T-helper 2 cell treated with Interferon-gamma antibody and Interleukin-4, amounts not matched to agents 5 μg/mL and 100 μg/mL, for 36 hours (primary cell): ENCODE measurements around the gene INSYN1.
"Not testable (repeated sequence)": the region's sequence is repeated elsewhere in the genome, so short reads cannot be mapped to it uniquely, and the experiment has no call there.

ENCODE experiments used
- DNase-seq: peaks from one replicate; pipeline ENCODE4 v3.0.0; 2021; ENCODE audit warnings: low spot score
- H3K27ac Mint-ChIP-seq: one replicate; pipeline ENCODE4 v1.8.0; 2021; ENCODE audit warnings: mild to moderate bottlenecking, mixed read lengths
- H3K27me3 Mint-ChIP-seq: one replicate; pipeline ENCODE4 v1.8.0; 2021; ENCODE audit warnings: low read depth, mixed read lengths
- H3K36me3 Mint-ChIP-seq: one replicate; pipeline ENCODE4 v1.8.0; 2021; ENCODE audit warnings: low read depth, mixed read lengths
- H3K4me1 Mint-ChIP-seq: one replicate; pipeline ENCODE4 v1.8.0; 2021; ENCODE audit warnings: low read depth, mixed read lengths
- H3K4me3 Mint-ChIP-seq: one replicate; pipeline ENCODE4 v1.8.0; 2022; ENCODE audit warnings: mild to moderate bottlenecking, moderate library complexity, mixed read lengths
- H3K9me3 Mint-ChIP-seq: one replicate; pipeline ENCODE4 v1.8.0; 2021; ENCODE audit warnings: mixed read lengths

The INSYN1 gene

GRCh38 chr15:73749533-73749932 lies 3.6 kb downstream of the INSYN1 start:
- Mint-ChIP-seq H3K9me3 (no peaks in the 10 kb centered on the region), H3K36me3 (no peaks in the 10 kb centered on the region), H3K4me3 (no peak overlapping the region), H3K4me1 (no peaks in the 10 kb centered on the region), H3K27me3 (peaks cover 34% of the 10 kb centered on the region), H3K27ac (no peak overlapping the region)
- DNase-seq = no peak

- H3K4me1 Mint-ChIP-seq = no peaks in the 10 kb centered on the region
- H3K27ac Mint-ChIP-seq = no peak overlapping the region
- H3K9me3 Mint-ChIP-seq = no peaks in the 10 kb centered on the region
- no peaks in the 10 kb centered on the region for H3K36me3 Mint-ChIP-seq
- no peak for DNase-seq
- peaks cover 26% of the 10 kb centered on the region for H3K27me3 Mint-ChIP-seq
- no peak overlapping the region for H3K4me3 Mint-ChIP-seq
Measured at GRCh38 chr15:73748730-73749129, 4.4 kb downstream of the INSYN1 start.

- peaks cover 23% of the 10 kb centered on the region for H3K27me3 Mint-ChIP-seq
- H3K4me1 Mint-ChIP-seq = no peaks in the 10 kb centered on the region
Measured at GRCh38 chr15:73747847-73748590, 5.1 kb downstream of the INSYN1 start.

GRCh38 chr15:73746883-73747282 lies 6.3 kb downstream of the INSYN1 start:
- Mint-ChIP-seq H3K36me3 (no peaks in the 10 kb centered on the region), H3K27ac (no peak overlapping the region), H3K27me3 (peaks cover 23% of the 10 kb centered on the region), H3K9me3 (no peaks in the 10 kb centered on the region), H3K4me1 (no peaks in the 10 kb centered on the region), H3K4me3 (no peak overlapping the region)
- no peak for DNase-seq

More at GRCh38 chr15:73747847-73748590, 5.1 kb downstream of the INSYN1 start:
- no peak for DNase-seq
- Mint-ChIP-seq H3K27ac (no peak overlapping the region), H3K4me3 (no peak overlapping the region), H3K36me3 (no peaks in the 10 kb centered on the region), H3K9me3 (no peaks in the 10 kb centered on the region)

GRCh38 chr15:73746261-73746660 lies 6.9 kb downstream of the INSYN1 start:
- Mint-ChIP-seq H3K27ac (no peak overlapping the region), H3K4me1 (no peaks in the 10 kb centered on the region), H3K9me3 (no peaks in the 10 kb centered on the region), H3K36me3 (no peaks in the 10 kb centered on the region), H3K4me3 (no peak overlapping the region), H3K27me3 (peaks cover 20% of the 10 kb centered on the region)
- no peak for DNase-seq

- no peaks in the 10 kb centered on the region for H3K36me3 Mint-ChIP-seq
- no peak for DNase-seq
- no peak overlapping the region for H3K4me3 Mint-ChIP-seq
- H3K9me3 Mint-ChIP-seq = no peaks in the 10 kb centered on the region
- H3K27ac Mint-ChIP-seq = no peak overlapping the region
- peaks cover 11% of the 10 kb centered on the region for H3K27me3 Mint-ChIP-seq
- no peaks in the 10 kb centered on the region for H3K4me1 Mint-ChIP-seq
Measured at GRCh38 chr15:73745073-73745472, 8.1 kb downstream of the INSYN1 start.

- no peak overlapping the region for H3K27ac Mint-ChIP-seq
- H3K27me3 Mint-ChIP-seq = peaks cover 7% of the 10 kb centered on the region
- DNase-seq = no peak
- H3K36me3 Mint-ChIP-seq = no peaks in the 10 kb centered on the region
- H3K4me1 Mint-ChIP-seq = no peaks in the 10 kb centered on the region
- H3K4me3 Mint-ChIP-seq = no peak overlapping the region
- no peaks in the 10 kb centered on the region for H3K9me3 Mint-ChIP-seq
Measured at GRCh38 chr15:73744293-73744692, 8.9 kb downstream of the INSYN1 start.

GRCh38 chr15:73741321-73741836 lies 11.8 kb downstream of the INSYN1 start:
- no peaks in the 10 kb centered on the region for H3K4me1 Mint-ChIP-seq
- no peak overlapping the region for H3K27ac Mint-ChIP-seq
- no peaks in the 10 kb centered on the region for H3K9me3 Mint-ChIP-seq
- no peak for DNase-seq
- peaks cover 3% of the 10 kb centered on the region for H3K27me3 Mint-ChIP-seq
- no peaks in the 10 kb centered on the region for H3K36me3 Mint-ChIP-seq
- no peak overlapping the region for H3K4me3 Mint-ChIP-seq

GRCh38 chr15:73740152-73741048 lies 12.8 kb downstream of the INSYN1 start:
- Mint-ChIP-seq H3K4me3 (no peak overlapping the region), H3K4me1 (no peaks in the 10 kb centered on the region), H3K27me3 (no peaks in the 10 kb centered on the region), H3K36me3 (no peaks in the 10 kb centered on the region), H3K9me3 (no peaks in the 10 kb centered on the region), H3K27ac (no peak overlapping the region)
- no peak for DNase-seq

GRCh38 chr15:73737535-73737934 lies 15.6 kb downstream of the INSYN1 start:
- no peaks in the 10 kb centered on the region for H3K4me1 Mint-ChIP-seq
- no peak for DNase-seq
- no peak overlapping the region for H3K27ac Mint-ChIP-seq
- H3K4me3 Mint-ChIP-seq = no peak overlapping the region
- no peaks in the 10 kb centered on the region for H3K9me3 Mint-ChIP-seq
- H3K36me3 Mint-ChIP-seq = no peaks in the 10 kb centered on the region
- H3K27me3 Mint-ChIP-seq = no peaks in the 10 kb centered on the region

GRCh38 chr15:73732930-73733329 lies 20.2 kb downstream of the INSYN1 start:
- no peaks in the 10 kb centered on the region for H3K4me1 Mint-ChIP-seq
- DNase-seq = no peak
- no peaks in the 10 kb centered on the region for H3K27me3 Mint-ChIP-seq
- no peak overlapping the region for H3K27ac Mint-ChIP-seq
- H3K9me3 Mint-ChIP-seq = no peaks in the 10 kb centered on the region
- no peak overlapping the region for H3K4me3 Mint-ChIP-seq
- no peaks in the 10 kb centered on the region for H3K36me3 Mint-ChIP-seq

GRCh38 chr15:73732051-73732450 lies 21.1 kb downstream of the INSYN1 start:
- not testable (repeated sequence) for DNase-seq, H3K4me1 Mint-ChIP-seq, H3K4me3 Mint-ChIP-seq, H3K9me3 Mint-ChIP-seq, H3K27ac Mint-ChIP-seq, H3K36me3 Mint-ChIP-seq, H3K27me3 Mint-ChIP-seq

GRCh38 chr15:73727330-73727976 lies 25.7 kb downstream of the INSYN1 start:
- Mint-ChIP-seq H3K27ac (no peak overlapping the region), H3K27me3 (peaks cover 5% of the 10 kb centered on the region), H3K9me3 (no peaks in the 10 kb centered on the region), H3K36me3 (no peaks in the 10 kb centered on the region), H3K4me1 (no peaks in the 10 kb centered on the region), H3K4me3 (no peak overlapping the region)
- no peak for DNase-seq

- H3K9me3 Mint-ChIP-seq = no peaks in the 10 kb centered on the region
- H3K36me3 Mint-ChIP-seq = no peaks in the 10 kb centered on the region
- peaks cover 5% of the 10 kb centered on the region for H3K27me3 Mint-ChIP-seq
- no peaks in the 10 kb centered on the region for H3K4me1 Mint-ChIP-seq
- no peak for DNase-seq
- no peak overlapping the region for H3K4me3 Mint-ChIP-seq
- no peak overlapping the region for H3K27ac Mint-ChIP-seq
Measured at GRCh38 chr15:73724212-73724611, 28.9 kb downstream of the INSYN1 start.
